PC-3 (cell line): ENCODE measurements around the gene FSTL5. TPM values are rescaled to one million over a fixed set of nuclear protein-coding genes. Genes with fewer than 3 reads are reported as not detected.

ENCODE experiments used
- ATAC-seq: fragments of 200-7000 bp; cut with Tn5 transposase; 2 replicates; pipeline ENCODE4 v1.9.1; 2020; ENCODE audit warnings: mild to moderate bottlenecking, moderate library complexity
- BruUV-seq: library from RNA; stranded (reverse); fragments of 400-500 nt; replicated peaks from 2 replicates; lab custom pipeline; 2021; lab: Mats Ljungman, UMichigan
- CTCF ChIA-PET: fragments of 300-600 bp; sonication (Branson Sonifier 250); formaldehyde crosslinking; loops from one replicate; lab custom pipeline; 2022; ENCODE audit warnings: antibody characterized with exemption; lab: Charles Lee
- POLR2A ChIA-PET: fragments of 300-600 bp; sonication (Branson Sonifier 250); formaldehyde crosslinking; loops from one replicate; lab custom pipeline; 2022; ENCODE audit warnings: antibody characterized with exemption; ENCODE audit not compliant: unreplicated experiment; lab: Charles Lee
- DNase-seq: peaks from one replicate; pipeline ENCODE4 v3.0.0-alpha.2; 2015
- H2AFZ ChIP-seq: fragments of 300-600 bp; sonication (generic); 2 replicates; pipeline ENCODE4 v1.6.0; 2016; ENCODE audit warnings: antibody characterized with exemption, low read length
- H3F3A ChIP-seq: fragments of 300-600 bp; sonication (generic); one replicate; pipeline ENCODE4 v1.6.0; 2017; ENCODE audit warnings: antibody characterized with exemption, low read length, control low read depth, mild to moderate bottlenecking; ENCODE audit not compliant: unreplicated experiment
- H3K27ac ChIP-seq: fragments of 300-600 bp; sonication (generic); 2 replicates; pipeline ENCODE4 v1.5.1; 2016; ENCODE audit warnings: mild to moderate bottlenecking, low read length
- H3K27me3 ChIP-seq: fragments of 300-600 bp; sonication (generic); 2 replicates; pipeline ENCODE4 v1.6.1; 2016; ENCODE audit warnings: low read length, mixed read lengths
- H3K36me3 ChIP-seq: fragments of 300-600 bp; sonication (generic); 2 replicates; pipeline ENCODE4 v1.6.1; 2016; ENCODE audit warnings: low read depth, mixed run types, low read length, mixed read lengths
- H3K4me1 ChIP-seq: fragments of 300-600 bp; sonication (generic); 2 replicates; pipeline ENCODE4 v1.5.1; 2016; ENCODE audit warnings: low read length; ENCODE audit not compliant: insufficient read depth
- H3K4me2 ChIP-seq: fragments of 300-600 bp; sonication (generic); 2 replicates; pipeline ENCODE4 v1.6.0; 2016; ENCODE audit warnings: low read length
- H3K4me3 ChIP-seq: fragments of 300-600 bp; sonication (generic); 2 replicates; pipeline ENCODE4 v1.5.1; 2016; ENCODE audit warnings: mild to moderate bottlenecking, low read length, mixed read lengths
- H3K79me2 ChIP-seq: fragments of 300-600 bp; sonication (generic); 2 replicates; pipeline ENCODE4 v1.6.1; 2017; ENCODE audit warnings: low read length, mixed read lengths
- H3K9ac ChIP-seq: fragments of 300-600 bp; sonication (generic); 2 replicates; pipeline ENCODE4 v1.6.0; 2016; ENCODE audit warnings: mild to moderate bottlenecking, low read length
- H3K9me2 ChIP-seq: fragments of 300-600 bp; sonication (generic); replicated peaks from 2 replicates; pipeline ENCODE4 v1.6.1; 2016; ENCODE audit warnings: mixed run types, low read length, mixed read lengths
- H3K9me3 ChIP-seq: fragments of 300-600 bp; sonication (generic); 2 replicates; pipeline ENCODE4 v1.6.1; 2016; ENCODE audit warnings: low read length, mixed read lengths
- H4K20me1 ChIP-seq: fragments of 300-600 bp; sonication (generic); 2 replicates; pipeline ENCODE4 v1.6.1; 2016; ENCODE audit warnings: low read length, mixed read lengths
- EZH2 ChIP-seq: fragments of 300-600 bp; sonication (generic); IDR thresholded peaks from one replicate; pipeline ENCODE4 v1.6.1; 2017; ENCODE audit warnings: antibody characterized with exemption, mild to moderate bottlenecking, low read length; ENCODE audit not compliant: unreplicated experiment
- EZH2phosphoT487 ChIP-seq: fragments of 300-600 bp; sonication (generic); IDR thresholded peaks from 2 replicates; pipeline ENCODE4 v1.6.1; 2018; ENCODE audit warnings: mild to moderate bottlenecking, antibody characterized with exemption, low read length, borderline replicate concordance
- intact Hi-C: fragments of 100-400 bp; cut with micrococcal nuclease; formaldehyde crosslinking; loops from 2 replicates; pipeline ENCODE4 v1.9.0; 2023
- total RNA-seq: library from RNA; depleted of rRNA; stranded (reverse); fragments of >200 nt; gene quantifications from 2 replicates; pipeline ENCODE4 v1.2.3, GENCODE V29; 2014
- TF ChIP-seq, protein P1 (sequence below): fragments of 300-600 bp; sonication (generic); conservative IDR thresholded peaks from 2 replicates; pipeline ENCODE4 v1.5.1; 2017; ENCODE audit warnings: antibody characterized with exemption, low read depth, mild to moderate bottlenecking, low read length

The FSTL5 gene
- total RNA-seq, 1 experiment from 2014 or later: not detected

DNA sequence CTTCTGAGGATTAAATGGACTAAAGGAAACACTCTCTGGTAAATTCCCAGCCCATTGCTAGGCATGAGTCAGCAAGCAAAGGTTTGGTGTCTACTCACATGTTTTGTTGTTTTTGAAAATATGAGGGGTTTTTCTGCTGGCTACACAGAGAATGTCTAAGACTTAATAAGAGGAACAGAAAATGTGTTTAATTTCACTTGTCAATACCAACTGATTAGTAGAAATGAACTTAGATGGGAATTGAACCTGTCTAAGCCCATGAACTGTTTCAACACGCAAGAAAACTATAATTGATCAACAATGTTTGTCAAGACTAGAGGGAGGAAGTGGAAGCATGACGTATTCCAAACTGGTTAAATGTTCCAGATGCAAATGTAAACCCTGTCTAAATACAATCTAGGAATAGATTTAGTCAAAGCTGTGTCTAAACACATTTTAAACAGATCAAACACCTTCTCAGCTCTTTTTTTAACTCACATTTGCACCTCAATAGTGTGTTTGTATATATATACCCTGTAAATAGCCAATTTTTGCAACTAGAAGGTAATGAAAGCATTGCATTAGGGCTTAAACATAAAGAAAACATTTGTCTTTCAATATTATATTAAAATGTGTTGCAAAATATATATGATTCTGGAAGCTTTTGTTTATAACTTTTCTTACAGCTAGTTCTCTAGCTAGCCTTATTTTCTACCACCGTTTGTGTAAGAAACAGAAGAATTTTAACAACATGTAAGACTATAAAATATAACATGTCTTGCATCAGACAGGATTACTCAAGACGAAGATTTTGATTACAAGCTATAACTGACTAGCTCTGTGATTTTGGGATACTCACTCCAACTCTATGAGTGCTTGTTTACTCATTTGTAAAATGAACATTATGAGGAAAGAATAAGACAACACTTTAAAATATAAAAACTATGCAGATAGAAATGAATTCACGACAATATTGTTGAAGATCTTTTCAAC, 607.8 kb downstream of the FSTL5 start:
- ChIA-PET CTCF (no interaction called here), POLR2A (no interaction called here)
- no peak overlapping the region for H3K9ac ChIP-seq
- H3K27ac ChIP-seq: no peak overlapping the region
- peaks cover 22% of the 10 kb centered on the region for H3K4me1 ChIP-seq
- no TSS peak for BruUV-seq
- H4K20me1 ChIP-seq: no peaks in the 10 kb centered on the region
- H3K9me2 ChIP-seq: no peaks in the 10 kb centered on the region
- H3K27me3 ChIP-seq: no peaks in the 10 kb centered on the region
- H3K9me3 ChIP-seq: no peaks in the 10 kb centered on the region
- intact Hi-C loops: no loop called here
- no peaks in the 10 kb centered on the region for H3K36me3 ChIP-seq
- TF ChIP-seq, protein P1, sequence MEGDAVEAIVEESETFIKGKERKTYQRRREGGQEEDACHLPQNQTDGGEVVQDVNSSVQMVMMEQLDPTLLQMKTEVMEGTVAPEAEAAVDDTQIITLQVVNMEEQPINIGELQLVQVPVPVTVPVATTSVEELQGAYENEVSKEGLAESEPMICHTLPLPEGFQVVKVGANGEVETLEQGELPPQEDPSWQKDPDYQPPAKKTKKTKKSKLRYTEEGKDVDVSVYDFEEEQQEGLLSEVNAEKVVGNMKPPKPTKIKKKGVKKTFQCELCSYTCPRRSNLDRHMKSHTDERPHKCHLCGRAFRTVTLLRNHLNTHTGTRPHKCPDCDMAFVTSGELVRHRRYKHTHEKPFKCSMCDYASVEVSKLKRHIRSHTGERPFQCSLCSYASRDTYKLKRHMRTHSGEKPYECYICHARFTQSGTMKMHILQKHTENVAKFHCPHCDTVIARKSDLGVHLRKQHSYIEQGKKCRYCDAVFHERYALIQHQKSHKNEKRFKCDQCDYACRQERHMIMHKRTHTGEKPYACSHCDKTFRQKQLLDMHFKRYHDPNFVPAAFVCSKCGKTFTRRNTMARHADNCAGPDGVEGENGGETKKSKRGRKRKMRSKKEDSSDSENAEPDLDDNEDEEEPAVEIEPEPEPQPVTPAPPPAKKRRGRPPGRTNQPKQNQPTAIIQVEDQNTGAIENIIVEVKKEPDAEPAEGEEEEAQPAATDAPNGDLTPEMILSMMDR: no peak
- TF ChIP-seq EZH2phosphoT487: no peak
- TF ChIP-seq EZH2: no peak
- no peak overlapping the region for H3K4me2 ChIP-seq
- H3K4me3 ChIP-seq: no peak overlapping the region
- ATAC-seq: no peak
- no peaks in the 10 kb centered on the region for H3K79me2 ChIP-seq
- peak; percentile 32 for DNase-seq
- H2AFZ ChIP-seq: no peak overlapping the region
- H3F3A ChIP-seq: no peaks in the 10 kb centered on the region

DNA sequence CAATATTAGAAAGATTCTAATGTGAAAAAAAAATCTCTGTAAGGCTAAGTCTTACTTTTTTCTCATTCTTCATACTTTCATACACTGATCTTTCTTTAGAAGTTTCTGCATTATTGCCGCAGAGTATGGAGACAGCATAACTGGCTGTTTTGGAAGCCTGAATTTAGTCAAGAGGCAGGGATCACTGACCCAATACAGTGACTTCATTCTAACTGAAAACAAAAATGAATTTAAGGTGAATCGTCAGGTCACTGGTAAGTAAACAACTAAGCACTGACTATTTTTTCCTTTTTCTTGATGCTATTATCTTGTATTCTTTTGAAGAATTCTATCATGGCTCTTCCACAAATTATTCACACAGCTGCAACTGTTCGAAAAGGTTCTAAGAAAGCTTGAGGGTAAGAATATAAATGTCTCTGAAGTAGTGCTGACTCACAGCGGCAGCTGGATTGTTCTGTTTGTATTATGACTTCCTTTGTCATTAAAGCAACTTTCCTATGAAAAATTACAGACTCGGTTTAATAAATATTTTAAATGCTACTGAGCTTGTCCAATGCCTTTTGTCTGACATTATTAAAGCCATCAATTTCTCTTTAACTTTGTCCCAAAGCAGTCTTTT, 609.3 kb downstream of the FSTL5 start:
- no peaks in the 10 kb centered on the region for H3K9me3 ChIP-seq
- ATAC-seq (peak; percentile 93), DNase-seq (peak; percentile 59)
- POLR2A ChIA-PET: no interaction called here
- peaks cover 22% of the 10 kb centered on the region for H3K4me1 ChIP-seq
- intact Hi-C loops: no loop called here
- no peaks in the 10 kb centered on the region for H3K9me2 ChIP-seq
- H3F3A ChIP-seq: no peaks in the 10 kb centered on the region
- TF ChIP-seq EZH2: no peak
- TF ChIP-seq, protein P1: no peak
- no peak for TF ChIP-seq EZH2phosphoT487
- BruUV-seq: no TSS peak
- 0 out of 2 replicates have a peak overlapping the region, but pooled peaks have one; percentile 46 for H2AFZ ChIP-seq
- H3K79me2 ChIP-seq: no peaks in the 10 kb centered on the region
- H3K9ac ChIP-seq: no peak overlapping the region
- no peak overlapping the region for H3K4me3 ChIP-seq
- CTCF ChIA-PET: no interaction called here
- H3K4me2 ChIP-seq: peak overlapping the region; percentile 62
- no peaks in the 10 kb centered on the region for H3K36me3 ChIP-seq
- H3K27ac ChIP-seq: no peak overlapping the region; the same call in 1 of the 2 replicates
- no peaks in the 10 kb centered on the region for H3K27me3 ChIP-seq
- H4K20me1 ChIP-seq: no peaks in the 10 kb centered on the region

DNA sequence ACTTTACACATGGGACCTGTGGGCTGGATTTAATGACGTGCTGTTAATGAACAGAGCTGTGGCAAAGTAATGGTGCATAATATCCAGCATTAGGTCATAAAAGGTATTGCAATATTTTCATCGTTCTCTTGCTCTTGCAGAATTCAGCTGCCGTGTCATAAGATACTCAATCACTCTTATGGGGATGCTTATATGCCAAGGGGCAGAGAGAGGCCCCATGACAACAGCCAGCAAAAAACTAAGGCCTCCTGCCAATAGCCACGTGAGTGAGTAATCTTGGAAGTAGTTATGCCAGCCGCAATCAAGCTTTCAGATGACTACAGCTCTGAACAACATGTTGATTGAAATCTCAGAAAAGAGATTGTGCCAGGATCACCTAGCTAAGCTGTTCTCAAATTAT, 616.9 kb downstream of the FSTL5 start:
- BruUV-seq: no TSS peak
- Histone ChIP-seq H3K4me3 (no peak overlapping the region), H3K9me2 (no peaks in the 10 kb centered on the region), H3K9me3 (no peaks in the 10 kb centered on the region), H3K36me3 (no peaks in the 10 kb centered on the region), H3K9ac (no peak overlapping the region), H3K4me1 (no peaks in the 10 kb centered on the region), H3F3A (no peaks in the 10 kb centered on the region), H3K79me2 (no peaks in the 10 kb centered on the region), H3K27ac (no peak overlapping the region), H3K4me2 (no peak overlapping the region), H4K20me1 (no peaks in the 10 kb centered on the region), H3K27me3 (no peaks in the 10 kb centered on the region), H2AFZ (no peak overlapping the region)
- intact Hi-C loops: no loop called here
- ChIA-PET POLR2A (no interaction called here), CTCF (no interaction called here)
- ATAC-seq: no peak
- no peak for TF ChIP-seq EZH2
- TF ChIP-seq, protein P1: no peak
- TF ChIP-seq EZH2phosphoT487: no peak
- no peak for DNase-seq
